GM12892 (cell line): ENCODE data around the gene NR5A1.

Experiments used
- POLR2A ChIP-seq: IDR thresholded peaks from 2 replicates; pipeline ENCODE4 v1.6.1; 2011; ENCODE audit warnings: low read depth, low read length, control low read depth
- TAF1 ChIP-seq: IDR thresholded peaks from 2 replicates; pipeline ENCODE4 v1.6.1; 2011; ENCODE audit warnings: low read depth, mild to moderate bottlenecking, control low read depth, low read length, borderline replicate concordance

GRCh38 chr9:124456341-124457078 is 50.7 kb downstream of the NR5A1 start:
- no peak for TF ChIP-seq POLR2A
- TF ChIP-seq TAF1, result no peak
